ENCODE measurements around the gene DCUN1D3. TPM values are rescaled to one million over a fixed set of nuclear protein-coding genes. Genes with fewer than 3 reads are reported as not detected.

DCUN1D3 gene
- total RNA-seq, 4 donors from 2014 or later = 18.3 to 37.4 (median 27.8) TPM

DNA sequence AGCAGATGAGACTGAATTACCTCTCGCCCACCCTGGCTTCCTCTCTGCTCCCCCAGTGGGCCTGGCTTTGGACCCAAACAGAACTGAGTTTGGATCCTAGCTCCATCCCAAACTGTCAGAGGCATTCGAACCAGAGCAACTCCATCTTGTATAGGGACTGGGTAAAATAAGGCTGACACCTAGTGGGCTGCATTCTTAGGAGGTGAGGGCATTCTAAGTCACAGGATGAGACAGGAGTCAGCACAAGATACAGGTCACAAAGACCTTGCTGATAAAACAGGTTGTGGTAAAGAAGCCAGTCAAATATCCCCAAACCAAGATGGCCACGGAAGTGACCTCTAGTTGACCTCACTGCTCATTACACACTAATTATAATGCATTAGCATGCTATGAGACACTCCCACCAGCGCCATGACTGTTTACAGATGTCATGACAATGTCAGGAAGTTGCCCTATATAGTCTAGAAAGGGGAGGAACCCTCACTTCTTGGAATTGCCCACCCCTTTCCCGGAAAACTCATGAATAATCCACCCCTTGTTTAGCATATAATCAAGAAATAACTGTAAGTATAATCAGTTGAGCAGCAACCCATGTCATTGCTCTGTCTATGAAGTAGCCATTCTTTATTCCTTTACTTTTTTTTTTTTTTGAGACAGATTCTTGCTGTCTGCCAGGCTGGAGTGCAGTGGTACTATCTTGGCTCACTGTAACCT lies 44.9 kb upstream of the DCUN1D3 start:
- 96% methylated on average over 4 of the region's 5 CpGs for WGBS
- Histone ChIP-seq H3K27ac (replicated peaks in 1 of 4) (no peak overlapping the region), H3K9me3 (no peaks in the 10 kb centered on the region), H3K4me3 (no peak overlapping the region), H3K27me3 (no peaks in the 10 kb centered on the region), H3K36me3 (no peaks in the 10 kb centered on the region), H3K4me1 (no peaks in the 10 kb centered on the region)
- DNase-seq (ENCODE audit: extremely low spot score) = no peak
- intact Hi-C loops (cut with DNase I) = loop anchor here (10.0 kb wide), 1 partner anchor 100 kb away; no protein-coding TSS in a partner anchor
- TF ChIP-seq, protein P1, sequence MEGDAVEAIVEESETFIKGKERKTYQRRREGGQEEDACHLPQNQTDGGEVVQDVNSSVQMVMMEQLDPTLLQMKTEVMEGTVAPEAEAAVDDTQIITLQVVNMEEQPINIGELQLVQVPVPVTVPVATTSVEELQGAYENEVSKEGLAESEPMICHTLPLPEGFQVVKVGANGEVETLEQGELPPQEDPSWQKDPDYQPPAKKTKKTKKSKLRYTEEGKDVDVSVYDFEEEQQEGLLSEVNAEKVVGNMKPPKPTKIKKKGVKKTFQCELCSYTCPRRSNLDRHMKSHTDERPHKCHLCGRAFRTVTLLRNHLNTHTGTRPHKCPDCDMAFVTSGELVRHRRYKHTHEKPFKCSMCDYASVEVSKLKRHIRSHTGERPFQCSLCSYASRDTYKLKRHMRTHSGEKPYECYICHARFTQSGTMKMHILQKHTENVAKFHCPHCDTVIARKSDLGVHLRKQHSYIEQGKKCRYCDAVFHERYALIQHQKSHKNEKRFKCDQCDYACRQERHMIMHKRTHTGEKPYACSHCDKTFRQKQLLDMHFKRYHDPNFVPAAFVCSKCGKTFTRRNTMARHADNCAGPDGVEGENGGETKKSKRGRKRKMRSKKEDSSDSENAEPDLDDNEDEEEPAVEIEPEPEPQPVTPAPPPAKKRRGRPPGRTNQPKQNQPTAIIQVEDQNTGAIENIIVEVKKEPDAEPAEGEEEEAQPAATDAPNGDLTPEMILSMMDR (IDR thresholded peaks at IDR 0.05) = peak in 2 of 3 experiments; percentile 27 to 29
- no peak for TF ChIP-seq POLR2A (IDR thresholded peaks at IDR 0.05; ENCODE audit: low read depth)
- TF ChIP-seq POLR2AphosphoS5 (IDR thresholded peaks at IDR 0.05) = no peak
- TF ChIP-seq EP300 (IDR thresholded peaks at IDR 0.05) = no peak

DNA sequence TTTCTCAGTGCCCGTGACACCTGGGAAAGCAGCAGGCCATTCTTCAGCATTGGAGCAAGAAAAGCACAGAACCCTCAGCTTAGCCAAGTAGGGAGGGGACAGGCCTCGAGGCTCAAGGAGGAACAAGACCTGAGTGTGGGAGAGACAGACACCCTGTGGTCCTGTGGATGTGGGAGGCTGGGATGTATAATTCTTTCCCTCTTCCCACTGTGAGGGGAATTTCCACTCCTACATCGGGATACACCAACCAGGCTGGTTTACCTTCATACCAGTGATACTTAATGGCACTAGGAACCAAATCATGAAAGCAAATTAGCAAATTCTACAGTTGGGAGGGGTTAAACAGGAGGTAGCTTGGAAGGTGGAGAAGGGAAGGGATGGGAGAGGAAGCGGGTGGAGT lies 42.1 kb upstream of the DCUN1D3 start:
- Histone ChIP-seq H3K4me3 (no peak overlapping the region), H3K27me3 (no peaks in the 10 kb centered on the region), H3K36me3 (no peaks in the 10 kb centered on the region), H3K4me1 (no peaks in the 10 kb centered on the region), H3K9me3 (no peaks in the 10 kb centered on the region), H3K27ac (replicated peaks in 1 of 4) (no peak overlapping the region)
- TF ChIP-seq POLR2A (IDR thresholded peaks at IDR 0.05; ENCODE audit: low read depth) (no peak), POLR2AphosphoS5 (IDR thresholded peaks at IDR 0.05) (no peak), EP300 (IDR thresholded peaks at IDR 0.05) (no peak)
- TF ChIP-seq, protein P1 (IDR thresholded peaks at IDR 0.05) = no peak
- intact Hi-C loops (cut with DNase I) = loop anchor here (10.0 kb wide), 1 partner anchor 97 kb away; no protein-coding TSS in a partner anchor
- DNase-seq (ENCODE audit: extremely low spot score) = no peak
- 81% methylated on average over 4 of the region's 4 CpGs for WGBS

- 98% methylated on average over 6 of the region's 6 CpGs for WGBS
Observed at GRCh38 chr16:20941636-20941926, 41.4 kb upstream of the DCUN1D3 start.

DNA sequence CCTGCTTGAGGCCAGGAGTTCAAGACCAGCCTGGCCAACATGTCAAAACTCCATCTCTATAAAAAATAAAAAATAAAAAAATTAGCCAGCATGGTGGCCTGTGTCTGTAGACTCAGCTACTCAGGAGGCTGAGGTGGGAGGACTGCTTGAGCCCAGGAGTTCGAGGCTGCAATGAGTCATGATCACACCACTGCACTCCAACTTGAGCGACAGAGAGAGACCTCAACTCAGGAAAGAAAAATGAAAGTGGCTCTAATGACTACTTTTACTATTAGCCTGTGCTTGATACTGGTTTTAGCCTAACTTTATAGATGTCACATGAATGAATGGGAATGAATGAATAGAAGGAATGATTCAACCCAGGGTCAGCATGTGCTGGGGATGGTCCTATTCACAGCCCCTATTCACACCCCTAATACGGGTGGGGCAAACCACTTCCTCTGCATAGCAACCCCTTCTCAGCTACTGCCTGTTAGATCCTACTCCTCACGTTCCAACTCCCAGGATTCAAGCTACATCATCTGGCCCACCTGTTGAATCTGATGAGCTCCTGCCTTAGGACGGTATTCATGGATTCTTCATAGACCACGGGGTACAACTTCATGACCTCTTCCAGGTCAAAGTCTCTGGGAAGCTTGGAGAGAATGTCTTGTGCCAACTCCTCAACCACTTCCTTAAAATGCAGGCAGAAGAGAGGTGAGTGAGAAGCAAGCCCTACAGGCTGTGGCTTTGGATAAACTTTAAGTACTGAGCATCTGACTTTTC lies 40.9 kb upstream of the DCUN1D3 start:
- Histone ChIP-seq H3K36me3 (no peaks in the 10 kb centered on the region), H3K27me3 (no peaks in the 10 kb centered on the region), H3K4me3 (no peak overlapping the region), H3K9me3 (no peaks in the 10 kb centered on the region), H3K4me1 (no peaks in the 10 kb centered on the region), H3K27ac (replicated peaks in 1 of 4) (no peak overlapping the region)
- TF ChIP-seq EP300 (IDR thresholded peaks at IDR 0.05) (no peak), POLR2AphosphoS5 (IDR thresholded peaks at IDR 0.05) (no peak), POLR2A (IDR thresholded peaks at IDR 0.05; ENCODE audit: low read depth) (no peak)
- TF ChIP-seq, protein P1 (IDR thresholded peaks at IDR 0.05) = no peak
- DNase-seq (ENCODE audit: extremely low spot score) = no peak
- intact Hi-C loops (cut with DNase I) = loop anchor here (10.0 kb wide), 1 partner anchor 96 kb away; no protein-coding TSS in a partner anchor
- WGBS = 84% methylated on average over 6 of the region's 6 CpGs

More at GRCh38 chr16:20941636-20941926, 41.4 kb upstream of the DCUN1D3 start:
- intact Hi-C loops (cut with DNase I) = loop anchor here (10.0 kb wide), 1 partner anchor 97 kb away; no protein-coding TSS in a partner anchor
- DNase-seq (ENCODE audit: extremely low spot score) = no peak
- Histone ChIP-seq H3K4me3 (no peak overlapping the region), H3K27me3 (no peaks in the 10 kb centered on the region), H3K4me1 (no peaks in the 10 kb centered on the region), H3K36me3 (no peaks in the 10 kb centered on the region), H3K9me3 (no peaks in the 10 kb centered on the region), H3K27ac (replicated peaks in 1 of 4) (no peak overlapping the region)
- TF ChIP-seq POLR2A (IDR thresholded peaks at IDR 0.05; ENCODE audit: low read depth) (no peak), EP300 (IDR thresholded peaks at IDR 0.05) (no peak), POLR2AphosphoS5 (IDR thresholded peaks at IDR 0.05) (no peak)
- TF ChIP-seq, protein P1 (IDR thresholded peaks at IDR 0.05) = no peak

Measured in esophagus muscularis mucosa (tissue), 4 donors.